HepG2 (cell line): ENCODE measurements around the gene ATP13A4. TPM values are rescaled to one million over a fixed set of nuclear protein-coding genes. Genes with fewer than 3 reads are reported as not detected.

Experiments
- CENPBD1 ChIP-seq: sonication (generic); formaldehyde crosslinking; IDR thresholded peaks from 2 replicates; pipeline ENCODE4 v1.8.0; 2022; ENCODE audit warnings: missing genetic modification reagents, low read depth, mild to moderate bottlenecking, borderline replicate concordance
- ERF ChIP-seq: IDR thresholded peaks from 2 replicates; pipeline ENCODE4 v1.6.1; 2018; ENCODE audit warnings: missing biosample characterization, missing genetic modification reagents
- GTF2F1 ChIP-seq: fragments of 150-350 bp; IDR thresholded peaks from 2 replicates; pipeline ENCODE4 v1.6.1; 2014; ENCODE audit warnings: low read length
- MATR3 ChIP-seq: sonication (generic); formaldehyde crosslinking; IDR thresholded peaks from 2 replicates; pipeline ENCODE4 v1.4.0; 2020; ENCODE audit warnings: missing genetic modification reagents
- PTBP1 ChIP-seq: fragments of 200-400 bp; formaldehyde crosslinking; IDR thresholded peaks from 2 replicates; pipeline ENCODE4 v1.6.1; 2018; ENCODE audit warnings: low read length, low read depth; ENCODE audit not compliant: poor library complexity, severe bottlenecking
- SKIL ChIP-seq: sonication (generic); formaldehyde crosslinking; IDR thresholded peaks from 2 replicates; pipeline ENCODE4 v1.8.0; 2022; ENCODE audit warnings: missing genetic modification reagents, mild to moderate bottlenecking, moderate library complexity, borderline replicate concordance
- SMC3 ChIP-seq: IDR thresholded peaks from 2 replicates; pipeline ENCODE4 v1.6.1; 2011; ENCODE audit warnings: low read length, improper control_type of control experiment
- SP1 ChIP-seq, 2 experiments: fragments of 450-650 bp in 1 of 2; sonication (generic) in 1 of 2; formaldehyde crosslinking in 1 of 2; IDR thresholded peaks; 2 replicates each; pipeline versions ENCODE4 v1.4.0 to v1.6.1; 2016 to 2020; ENCODE audit warnings: missing genetic modification reagents in 1 of 2
- ZC3H13 ChIP-seq: sonication (generic); formaldehyde crosslinking; IDR thresholded peaks from 2 replicates; pipeline ENCODE4 v1.8.1; 2023; ENCODE audit warnings: mild to moderate bottlenecking, missing genetic modification reagents, moderate library complexity
- ZNF12 ChIP-seq: sonication (generic); formaldehyde crosslinking; IDR thresholded peaks from 2 replicates; pipeline ENCODE4 v1.5.0; 2020; ENCODE audit warnings: missing genetic modification reagents
- ZNF275 ChIP-seq: sonication (generic); formaldehyde crosslinking; IDR thresholded peaks from 2 replicates; pipeline ENCODE4 v1.8.0; 2022; ENCODE audit warnings: missing genetic modification reagents, mild to moderate bottlenecking, inconsistent platforms, borderline replicate concordance
- ZNF296 ChIP-seq: sonication (generic); formaldehyde crosslinking; conservative IDR thresholded peaks from 2 replicates; pipeline ENCODE4 v1.5.0; 2020; ENCODE audit warnings: mild to moderate bottlenecking, missing genetic modification reagents
- ZNF318 ChIP-seq: sonication (generic); formaldehyde crosslinking; IDR thresholded peaks from 2 replicates; pipeline ENCODE4 v1.4.0; 2020; ENCODE audit warnings: mild to moderate bottlenecking, missing genetic modification reagents
- ZNF567 ChIP-seq: sonication (generic); formaldehyde crosslinking; IDR thresholded peaks from 2 replicates; pipeline ENCODE4 v1.8.1; 2023; ENCODE audit warnings: mild to moderate bottlenecking, missing genetic modification reagents, borderline replicate concordance
- ZNF773 ChIP-seq: sonication (generic); formaldehyde crosslinking; IDR thresholded peaks from 2 replicates; pipeline ENCODE4 v1.4.0; 2020; ENCODE audit warnings: missing genetic modification reagents, borderline replicate concordance
- ZSCAN29 ChIP-seq: sonication (generic); formaldehyde crosslinking; conservative IDR thresholded peaks from 2 replicates; pipeline ENCODE4 v1.4.0; 2020; ENCODE audit warnings: mild to moderate bottlenecking, missing genetic modification reagents
- polyA plus RNA-seq, 8 experiments: library from polyadenylated mRNA; depleted of rRNA in 3 of 8; stranded (reverse) in 7 of 8; unstranded in 1 of 8; fragments of >200 nt; fragmentation: Illumina TruSeq in 4 of 8; extraction: Trizol in 4 of 8; gene quantifications; 2 replicates each; pipeline versions ENCODE4 v1.2.1 to v1.2.3, GENCODE V29; 2011 to 2016; ENCODE audit warnings: low read depth in 4 of 8, missing spikeins in 1 of 8, mixed read lengths in 1 of 8; ENCODE audit not compliant: insufficient read depth in 1 of 8
- total RNA-seq, 5 experiments: library from RNA; depleted of rRNA; stranded (reverse); fragments of >200 nt; fragmentation: Illumina TruSeq; extraction: Trizol; gene quantifications; 2 replicates each; pipeline ENCODE4 v1.2.3, GENCODE V29; 2016; ENCODE audit warnings: low read depth in 1 of 5

Gene ATP13A4
- total and polyA plus RNA-seq, 2 of the 13 experiments (the other 11 are each of a cell fraction or from before 2014, with no cell fraction given): 0.01 to 0.07 TPM

GRCh38 chr3:193592841-193593667 lies 38.4 kb upstream of the ATP13A4 start, which contains the start of gene OPA1 (continued):
- 0 out of 2 replicates have a peak, but pooled peaks have one; percentile 68 for TF ChIP-seq CENPBD1 (CRISPR knock-in tag)
- TF ChIP-seq ZNF567 (CRISPR knock-in tag): peak; percentile 73; the same call in 1 of the 2 replicates
- peak; percentile 98 for TF ChIP-seq ZSCAN29 (CRISPR knock-in tag)
- peak; percentile 85 for TF ChIP-seq ZC3H13 (CRISPR knock-in tag)
- TF ChIP-seq GTF2F1: no peak
- TF ChIP-seq PTBP1: no peak
- no peak; the same call in 1 of the 2 replicates for TF ChIP-seq ZNF773 (CRISPR knock-in tag)
- no peak for TF ChIP-seq SMC3
- TF ChIP-seq SKIL (CRISPR knock-in tag): peak; percentile 50; the same call in 1 of the 2 replicates
- 0 out of 2 replicates have a peak, but pooled peaks have one; percentile 47 for TF ChIP-seq ZNF12 (CRISPR knock-in tag)
- TF ChIP-seq ERF: peak; percentile 91
- TF ChIP-seq ZNF296 (CRISPR knock-in tag): peak; percentile 90
- TF ChIP-seq SP1 (IDR thresholded peaks at IDR 0.05): no peak
- peak; percentile 94 for TF ChIP-seq SP1 (CRISPR knock-in tag; IDR thresholded peaks at IDR 0.05)
- TF ChIP-seq MATR3: no peak
- TF ChIP-seq ZNF318: peak; percentile 63; the same call in 1 of the 2 replicates
- TF ChIP-seq ZNF275: peak; percentile 67; the same call in 1 of the 2 replicates
